Loucy (cell line): ENCODE data around the gene SLC9A8.

Experiments
- EZH2phosphoT487 ChIP-seq: fragments of 200-600 bp; IDR thresholded peaks from 2 replicates; pipeline ENCODE4 v1.6.1; 2018; ENCODE audit warnings: antibody characterized with exemption, mild to moderate bottlenecking, moderate library complexity, borderline replicate concordance
- TF ChIP-seq, protein P1 (sequence below): fragments of 200-600 bp; sonication (generic); conservative IDR thresholded peaks from 2 replicates; pipeline ENCODE4 v1.5.1; 2014; ENCODE audit warnings: mild to moderate bottlenecking, antibody characterized with exemption, low read length

DNA sequence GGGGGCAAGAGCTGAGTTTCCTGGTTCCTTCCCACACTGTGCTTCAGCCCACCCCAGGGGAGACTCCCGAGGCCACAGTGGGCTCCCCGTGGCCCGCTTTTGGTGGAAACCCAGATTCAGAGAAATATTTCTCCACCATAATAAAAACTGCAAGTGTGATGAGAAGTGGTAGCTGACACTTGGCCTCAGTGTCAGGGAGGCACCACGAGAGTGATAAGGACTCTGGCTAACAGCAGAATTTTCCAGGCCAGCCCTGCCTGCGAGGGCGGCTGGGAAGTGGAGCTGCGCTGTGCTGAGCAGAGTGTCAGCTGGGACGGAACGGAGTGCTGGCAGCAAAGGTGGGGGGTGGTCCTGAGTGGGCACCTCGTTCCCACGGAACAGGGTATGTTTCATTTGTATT lies 80.2 kb downstream of the SLC9A8 start:
- TF ChIP-seq, protein P1, sequence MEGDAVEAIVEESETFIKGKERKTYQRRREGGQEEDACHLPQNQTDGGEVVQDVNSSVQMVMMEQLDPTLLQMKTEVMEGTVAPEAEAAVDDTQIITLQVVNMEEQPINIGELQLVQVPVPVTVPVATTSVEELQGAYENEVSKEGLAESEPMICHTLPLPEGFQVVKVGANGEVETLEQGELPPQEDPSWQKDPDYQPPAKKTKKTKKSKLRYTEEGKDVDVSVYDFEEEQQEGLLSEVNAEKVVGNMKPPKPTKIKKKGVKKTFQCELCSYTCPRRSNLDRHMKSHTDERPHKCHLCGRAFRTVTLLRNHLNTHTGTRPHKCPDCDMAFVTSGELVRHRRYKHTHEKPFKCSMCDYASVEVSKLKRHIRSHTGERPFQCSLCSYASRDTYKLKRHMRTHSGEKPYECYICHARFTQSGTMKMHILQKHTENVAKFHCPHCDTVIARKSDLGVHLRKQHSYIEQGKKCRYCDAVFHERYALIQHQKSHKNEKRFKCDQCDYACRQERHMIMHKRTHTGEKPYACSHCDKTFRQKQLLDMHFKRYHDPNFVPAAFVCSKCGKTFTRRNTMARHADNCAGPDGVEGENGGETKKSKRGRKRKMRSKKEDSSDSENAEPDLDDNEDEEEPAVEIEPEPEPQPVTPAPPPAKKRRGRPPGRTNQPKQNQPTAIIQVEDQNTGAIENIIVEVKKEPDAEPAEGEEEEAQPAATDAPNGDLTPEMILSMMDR: no peak
- TF ChIP-seq EZH2phosphoT487: no peak
